HG03045 (cell line): ENCODE results near the gene RBBP5.
A peak's percentile ranks its signal among the peaks of the same experiment; 100 is the strongest.
"Not testable (repeated sequence)": the region's sequence is repeated elsewhere in the genome, so short reads cannot be mapped to it uniquely, and the experiment has no call there.

ENCODE experiments used
- ATAC-seq: cut with Tn5 transposase; IDR thresholded peaks from one replicate; pipeline ENCODE4 v1.9.1; 2021; ENCODE audit warnings: mild to moderate bottlenecking, moderate library complexity; ENCODE audit not compliant: unreplicated experiment

The RBBP5 gene

GRCh38 chr1:205121660-205122488, at the start of gene RBBP5:
Gene RBBP5, minus strand, starts transcription at chr1:205121978. Its CDS starts 105 bp downstream, at chr1:205121873.
- peak; percentile 96 for ATAC-seq

- no peak for ATAC-seq
Measured at GRCh38 chr1:205171369-205171768, 49.6 kb upstream of the RBBP5 start.

- no peak for ATAC-seq
Measured at GRCh38 chr1:205170532-205171269, 48.9 kb upstream of the RBBP5 start.

- ATAC-seq = no peak
Measured at GRCh38 chr1:205169248-205169647, 47.5 kb upstream of the RBBP5 start.

GRCh38 chr1:205168291-205168690, 46.5 kb upstream of the RBBP5 start:
- ATAC-seq = no peak

- no peak for ATAC-seq
Measured at GRCh38 chr1:205162301-205162700, 40.5 kb upstream of the RBBP5 start.

- no peak for ATAC-seq
Measured at GRCh38 chr1:205161076-205161475, 39.3 kb upstream of the RBBP5 start.

- no peak for ATAC-seq
Measured at GRCh38 chr1:205158048-205158616, 36.4 kb upstream of the RBBP5 start.

GRCh38 chr1:205155665-205156377, 34.0 kb upstream of the RBBP5 start:
- ATAC-seq = not testable (repeated sequence)

- ATAC-seq = no peak
Measured at GRCh38 chr1:205152505-205152904, 30.7 kb upstream of the RBBP5 start.

GRCh38 chr1:205150651-205151428, 29.1 kb upstream of the RBBP5 start:
- ATAC-seq = no peak

GRCh38 chr1:205147191-205147835, 25.5 kb upstream of the RBBP5 start:
- ATAC-seq = no peak

GRCh38 chr1:205144751-205145150, 23.0 kb upstream of the RBBP5 start:
- ATAC-seq = no peak

GRCh38 chr1:205144046-205144720, 22.4 kb upstream of the RBBP5 start:
- ATAC-seq = no peak

GRCh38 chr1:205142102-205142469, 20.3 kb upstream of the RBBP5 start:
- no peak for ATAC-seq

GRCh38 chr1:205141236-205142101, 19.7 kb upstream of the RBBP5 start:
- no peak for ATAC-seq

GRCh38 chr1:205140113-205140512, 18.3 kb upstream of the RBBP5 start:
- no peak for ATAC-seq

GRCh38 chr1:205137901-205138300, 16.1 kb upstream of the RBBP5 start:
- no peak for ATAC-seq
